Cardiac muscle cell (in vitro differentiated cells and primary cell): ENCODE data around the gene SLC35E1. TPM values are rescaled to one million over a fixed set of nuclear protein-coding genes. Genes with fewer than 3 reads are reported as not detected.

Source experiments
- DNase-seq, 2 donors: peaks; one replicate each; pipeline versions ENCODE4 v3.0.0 to v3.0.0-alpha.2; 2010 to 2017; ENCODE audit warnings: low read depth in 1 of 2, low spot score in 1 of 2
- H3K27ac ChIP-seq: fragments of 200-600 bp; sonication (generic); 2 replicates; pipeline ENCODE4 v1.5.1; 2016
- H3K27me3 ChIP-seq: fragments of 200-600 bp; sonication (generic); 2 replicates; pipeline ENCODE4 v1.6.0; 2016; ENCODE audit warnings: control low read depth
- H3K36me3 ChIP-seq: fragments of 200-600 bp; sonication (generic); 2 replicates; pipeline ENCODE4 v1.5.1; 2016; ENCODE audit warnings: control low read depth
- H3K4me1 ChIP-seq: fragments of 200-600 bp; sonication (generic); 2 replicates; pipeline ENCODE4 v1.8.1; 2017; ENCODE audit warnings: low read depth, mild to moderate bottlenecking, mixed run types
- H3K4me3 ChIP-seq: fragments of 200-600 bp; sonication (generic); 2 replicates; pipeline ENCODE4 v1.5.1; 2016; ENCODE audit warnings: mild to moderate bottlenecking
- H3K9me3 ChIP-seq: fragments of 200-600 bp; sonication (generic); 2 replicates; pipeline ENCODE4 v1.5.1; 2017; ENCODE audit warnings: low read depth, mild to moderate bottlenecking, control low read depth
- CTCF ChIP-seq: IDR thresholded peaks from 2 replicates; pipeline ENCODE4 v1.5.1; 2012; ENCODE audit warnings: low read depth, mild to moderate bottlenecking, low read length
- polyA plus RNA-seq: library from polyadenylated mRNA; unstranded; fragments of >200 nt; fragmentation: Nextera tagmentation; extraction: Ambion mirVana; gene quantifications from 2 replicates; pipeline ENCODE4 v1.2.1, GENCODE V29; 2016
- total RNA-seq: library from RNA; depleted of rRNA; stranded (reverse); fragments of >200 nt; gene quantifications from 2 replicates; pipeline ENCODE4 v1.2.3, GENCODE V29; 2016

SLC35E1 gene
- total and polyA plus RNA-seq, 2 experiments from 2014 or later, result 22.5 to 29.7 TPM

- DNase-seq, result no peak
- no peaks in the 10 kb centered on the region for H3K9me3 ChIP-seq
- no peaks in the 10 kb centered on the region for H3K36me3 ChIP-seq
- no peak overlapping the region for H3K4me3 ChIP-seq
- peak overlapping the region; percentile 79 for H3K27ac ChIP-seq
- H3K27me3 ChIP-seq, result no peaks in the 10 kb centered on the region
- TF ChIP-seq CTCF, result no peak
- H3K4me1 ChIP-seq, result peaks cover 61% of the 10 kb centered on the region
Observed at GRCh38 chr19:16588824-16589577, 16.8 kb upstream of the SLC35E1 start.

GRCh38 chr19:16587833-16588823, 15.9 kb upstream of the SLC35E1 start:
- no peak overlapping the region for H3K4me3 ChIP-seq
- no peaks in the 10 kb centered on the region for H3K9me3 ChIP-seq
- H3K36me3 ChIP-seq, result no peaks in the 10 kb centered on the region
- peaks cover 70% of the 10 kb centered on the region for H3K4me1 ChIP-seq
- peak overlapping the region; percentile 79 for H3K27ac ChIP-seq
- peak; percentile 11 for TF ChIP-seq CTCF
- DNase-seq, result peak; percentile 49 to 55
- H3K27me3 ChIP-seq, result no peaks in the 10 kb centered on the region

- DNase-seq, result peak in 1 of 2 donors; percentile 63
- Histone ChIP-seq H3K27ac (peak overlapping the region; percentile 79), H3K4me3 (no peak overlapping the region), H3K36me3 (no peaks in the 10 kb centered on the region), H3K27me3 (no peaks in the 10 kb centered on the region), H3K9me3 (no peaks in the 10 kb centered on the region), H3K4me1 (peaks cover 77% of the 10 kb centered on the region)
- no peak for TF ChIP-seq CTCF
Observed at GRCh38 chr19:16586991-16587832, 15.0 kb upstream of the SLC35E1 start.

- no peak overlapping the region for H3K4me3 ChIP-seq
- no peak for TF ChIP-seq CTCF
- no peaks in the 10 kb centered on the region for H3K36me3 ChIP-seq
- peaks cover 77% of the 10 kb centered on the region for H3K4me1 ChIP-seq
- DNase-seq, result no peak
- peak overlapping the region; percentile 79 for H3K27ac ChIP-seq
- no peaks in the 10 kb centered on the region for H3K9me3 ChIP-seq
- no peaks in the 10 kb centered on the region for H3K27me3 ChIP-seq
Observed at GRCh38 chr19:16586477-16586871, 14.3 kb upstream of the SLC35E1 start.
